Measurements from ENCODE around the gene ZNF497.
A peak's percentile ranks its signal among the peaks of the same experiment; 100 is the strongest.
"Not testable (repeated sequence)": the region's sequence is repeated elsewhere in the genome, so short reads cannot be mapped to it uniquely, and the experiment has no call there.

ZNF497 gene

GRCh38 chr19:58317476-58318072 is 45.0 kb downstream of the ZNF497 start:
- peak; percentile 66 for ATAC-seq
- no peak for TF ChIP-seq PATZ1 (CRISPR knock-in tag; IDR thresholded peaks at IDR 0.05; ENCODE audit: borderline replicate concordance)
- no peak for TF ChIP-seq ESRRG (CRISPR knock-in tag; IDR thresholded peaks at IDR 0.05)
- TF ChIP-seq ZC3H10 (CRISPR knock-in tag; IDR thresholded peaks at IDR 0.05), result no peak
- no peak for TF ChIP-seq ZNF70 (CRISPR knock-in tag; IDR thresholded peaks at IDR 0.05)
- TF ChIP-seq PPARA (CRISPR knock-in tag; IDR thresholded peaks at IDR 0.05; ENCODE audit: borderline replicate concordance), result no peak
- no peak for TF ChIP-seq CSDC2 (CRISPR knock-in tag; IDR thresholded peaks at IDR 0.05)
- no peak for TF ChIP-seq CREB5 (CRISPR knock-in tag; IDR thresholded peaks at IDR 0.05; ENCODE audit: low read depth)
- TF ChIP-seq BACH2 (CRISPR knock-in tag; IDR thresholded peaks at IDR 0.05; ENCODE audit: borderline replicate concordance), result no peak
- TF ChIP-seq, protein P1, sequence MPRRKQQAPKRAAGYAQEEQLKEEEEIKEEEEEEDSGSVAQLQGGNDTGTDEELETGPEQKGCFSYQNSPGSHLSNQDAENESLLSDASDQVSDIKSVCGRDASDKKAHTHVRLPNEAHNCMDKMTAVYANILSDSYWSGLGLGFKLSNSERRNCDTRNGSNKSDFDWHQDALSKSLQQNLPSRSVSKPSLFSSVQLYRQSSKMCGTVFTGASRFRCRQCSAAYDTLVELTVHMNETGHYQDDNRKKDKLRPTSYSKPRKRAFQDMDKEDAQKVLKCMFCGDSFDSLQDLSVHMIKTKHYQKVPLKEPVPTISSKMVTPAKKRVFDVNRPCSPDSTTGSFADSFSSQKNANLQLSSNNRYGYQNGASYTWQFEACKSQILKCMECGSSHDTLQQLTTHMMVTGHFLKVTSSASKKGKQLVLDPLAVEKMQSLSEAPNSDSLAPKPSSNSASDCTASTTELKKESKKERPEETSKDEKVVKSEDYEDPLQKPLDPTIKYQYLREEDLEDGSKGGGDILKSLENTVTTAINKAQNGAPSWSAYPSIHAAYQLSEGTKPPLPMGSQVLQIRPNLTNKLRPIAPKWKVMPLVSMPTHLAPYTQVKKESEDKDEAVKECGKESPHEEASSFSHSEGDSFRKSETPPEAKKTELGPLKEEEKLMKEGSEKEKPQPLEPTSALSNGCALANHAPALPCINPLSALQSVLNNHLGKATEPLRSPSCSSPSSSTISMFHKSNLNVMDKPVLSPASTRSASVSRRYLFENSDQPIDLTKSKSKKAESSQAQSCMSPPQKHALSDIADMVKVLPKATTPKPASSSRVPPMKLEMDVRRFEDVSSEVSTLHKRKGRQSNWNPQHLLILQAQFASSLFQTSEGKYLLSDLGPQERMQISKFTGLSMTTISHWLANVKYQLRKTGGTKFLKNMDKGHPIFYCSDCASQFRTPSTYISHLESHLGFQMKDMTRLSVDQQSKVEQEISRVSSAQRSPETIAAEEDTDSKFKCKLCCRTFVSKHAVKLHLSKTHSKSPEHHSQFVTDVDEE (CRISPR knock-in tag; IDR thresholded peaks at IDR 0.05), result no peak
- no peak for TF ChIP-seq GLIS3 (CRISPR knock-in tag; IDR thresholded peaks at IDR 0.05)

DNA sequence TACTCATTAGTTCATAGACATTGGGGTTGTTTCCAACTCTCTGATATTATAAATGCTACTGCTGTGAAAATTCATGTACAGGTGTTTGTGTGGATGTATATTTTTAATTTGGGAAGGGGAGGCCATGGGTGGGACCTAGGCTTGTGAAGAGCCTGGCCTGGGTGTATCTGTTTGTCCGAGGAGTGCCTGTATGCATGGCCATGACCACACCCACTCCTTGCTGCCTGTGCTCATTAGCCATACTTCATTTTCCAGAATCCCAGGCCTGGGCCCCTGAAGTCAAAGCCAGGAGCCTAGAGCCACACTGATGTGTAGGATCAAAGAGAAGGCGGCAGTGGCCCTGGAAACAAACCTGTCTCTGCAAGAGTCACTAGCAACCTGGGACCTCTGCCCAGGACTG is 47.0 kb downstream of the ZNF497 start:
- ATAC-seq, result no peak
- TF ChIP-seq ARNTL (CRISPR knock-in tag; IDR thresholded peaks at IDR 0.05; ENCODE audit: borderline replicate concordance, low read depth) (no peak), CSDC2 (CRISPR knock-in tag; IDR thresholded peaks at IDR 0.05) (no peak), CREB5 (CRISPR knock-in tag; IDR thresholded peaks at IDR 0.05; ENCODE audit: low read depth) (no peak), RARB (CRISPR knock-in tag; IDR thresholded peaks at IDR 0.05) (no peak), GLIS3 (CRISPR knock-in tag; IDR thresholded peaks at IDR 0.05) (no peak), POU6F1 (CRISPR knock-in tag; IDR thresholded peaks at IDR 0.05; ENCODE audit: borderline replicate concordance, low read depth) (no peak)
- TF ChIP-seq, protein P2, sequence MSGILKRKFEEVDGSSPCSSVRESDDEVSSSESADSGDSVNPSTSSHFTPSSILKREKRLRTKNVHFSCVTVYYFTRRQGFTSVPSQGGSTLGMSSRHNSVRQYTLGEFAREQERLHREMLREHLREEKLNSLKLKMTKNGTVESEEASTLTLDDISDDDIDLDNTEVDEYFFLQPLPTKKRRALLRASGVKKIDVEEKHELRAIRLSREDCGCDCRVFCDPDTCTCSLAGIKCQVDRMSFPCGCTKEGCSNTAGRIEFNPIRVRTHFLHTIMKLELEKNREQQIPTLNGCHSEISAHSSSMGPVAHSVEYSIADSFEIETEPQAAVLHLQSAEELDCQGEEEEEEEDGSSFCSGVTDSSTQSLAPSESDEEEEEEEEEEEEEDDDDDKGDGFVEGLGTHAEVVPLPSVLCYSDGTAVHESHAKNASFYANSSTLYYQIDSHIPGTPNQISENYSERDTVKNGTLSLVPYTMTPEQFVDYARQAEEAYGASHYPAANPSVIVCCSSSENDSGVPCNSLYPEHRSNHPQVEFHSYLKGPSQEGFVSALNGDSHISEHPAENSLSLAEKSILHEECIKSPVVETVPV (CRISPR knock-in tag; IDR thresholded peaks at IDR 0.05), result no peak

DNA sequence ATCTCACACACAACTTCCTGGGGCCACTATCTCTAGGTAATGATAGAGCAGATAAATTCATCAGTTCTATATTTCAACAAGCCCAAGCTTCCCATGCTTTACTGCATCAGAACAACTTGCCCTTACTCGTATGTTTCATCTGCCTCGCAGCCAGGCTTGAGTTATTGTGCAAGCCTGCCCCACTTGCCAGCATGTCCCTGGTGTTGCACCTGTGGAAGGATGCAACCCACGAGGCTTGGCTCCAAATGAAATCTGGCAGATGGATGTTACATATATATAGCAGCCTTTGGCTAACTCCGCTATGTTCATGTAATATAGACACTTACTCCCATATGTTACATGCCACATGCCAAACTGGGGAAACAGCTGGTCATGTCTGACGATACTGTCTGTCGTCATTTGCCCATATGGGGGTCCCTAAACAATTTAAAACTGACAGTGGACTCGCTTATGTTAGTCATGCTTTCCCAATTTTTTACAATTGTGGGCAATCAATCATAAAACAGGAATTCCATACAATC is 51.1 kb downstream of the ZNF497 start:
- ATAC-seq, result no peak
- TF ChIP-seq RARB (CRISPR knock-in tag; IDR thresholded peaks at IDR 0.05), result no peak
- no peak for TF ChIP-seq ZNF565 (CRISPR knock-in tag; conservative IDR thresholded peaks at IDR 0.05; ENCODE audit: low read depth)
- TF ChIP-seq CSDC2 (CRISPR knock-in tag; IDR thresholded peaks at IDR 0.05), result no peak
- no peak for TF ChIP-seq ISL1 (CRISPR knock-in tag; IDR thresholded peaks at IDR 0.05)
- TF ChIP-seq ESRRG (CRISPR knock-in tag; IDR thresholded peaks at IDR 0.05), result no peak
- no peak for TF ChIP-seq ZFP3 (CRISPR knock-in tag; IDR thresholded peaks at IDR 0.05)
- TF ChIP-seq POU6F1 (CRISPR knock-in tag; IDR thresholded peaks at IDR 0.05; ENCODE audit: borderline replicate concordance, low read depth), result no peak
- no peak for TF ChIP-seq TCF4 (CRISPR knock-in tag; IDR thresholded peaks at IDR 0.05; ENCODE audit: borderline replicate concordance)
- TF ChIP-seq CREB5 (CRISPR knock-in tag; IDR thresholded peaks at IDR 0.05; ENCODE audit: low read depth), result no peak
- no peak for TF ChIP-seq TOX (CRISPR knock-in tag; IDR thresholded peaks at IDR 0.05; ENCODE audit: borderline replicate concordance)
- TF ChIP-seq BACH2 (CRISPR knock-in tag; IDR thresholded peaks at IDR 0.05; ENCODE audit: borderline replicate concordance), result no peak
- TF ChIP-seq ZNF70 (CRISPR knock-in tag; IDR thresholded peaks at IDR 0.05), result no peak
- no peak for TF ChIP-seq ZNF8 (CRISPR knock-in tag; IDR thresholded peaks at IDR 0.05)

GRCh38 chr19:58310685-58311084 is 51.9 kb downstream of the ZNF497 start:
- not testable (repeated sequence) for ATAC-seq

Data from SK-N-SH treated with all-trans-retinoic acid at 6 μM for 48 hours (cell line).